GM19193 (cell line): Measurements from ENCODE around the gene HAND2.

Experiments used
- POLR2A ChIP-seq: IDR thresholded peaks from 4 replicates; pipeline ENCODE4 v1.6.1; 2011; ENCODE audit not compliant: insufficient read depth, insufficient read length; ENCODE audit errors: extremely low read depth

The HAND2 gene

DNA sequence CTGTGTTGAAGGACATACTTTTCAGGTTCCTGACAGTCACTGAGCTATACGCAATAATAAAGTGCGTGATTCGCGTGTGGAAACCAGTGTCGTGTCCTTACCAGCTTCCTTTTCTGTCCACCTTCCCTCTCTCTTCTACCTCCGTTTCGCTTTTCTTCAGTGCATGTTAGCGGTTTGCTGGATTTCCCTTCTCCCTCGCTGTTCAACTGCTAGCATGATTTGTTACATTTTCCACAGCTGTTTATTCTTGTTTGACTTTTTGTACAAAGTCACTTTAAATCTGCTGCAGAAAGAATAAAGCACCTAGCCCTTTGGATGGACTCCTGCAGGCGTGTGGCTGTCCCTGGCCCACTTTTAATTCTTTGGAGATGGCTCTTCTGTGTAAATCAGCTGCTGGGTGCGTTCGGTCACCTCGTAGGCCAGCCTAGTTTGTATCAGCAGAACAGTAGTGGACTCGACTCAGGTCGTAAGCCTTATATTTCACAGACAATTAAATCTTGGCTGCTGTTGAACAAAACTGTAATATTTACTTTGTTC, 8.9 kb upstream of the HAND2 start:
- TF ChIP-seq POLR2A, result no peak

DNA sequence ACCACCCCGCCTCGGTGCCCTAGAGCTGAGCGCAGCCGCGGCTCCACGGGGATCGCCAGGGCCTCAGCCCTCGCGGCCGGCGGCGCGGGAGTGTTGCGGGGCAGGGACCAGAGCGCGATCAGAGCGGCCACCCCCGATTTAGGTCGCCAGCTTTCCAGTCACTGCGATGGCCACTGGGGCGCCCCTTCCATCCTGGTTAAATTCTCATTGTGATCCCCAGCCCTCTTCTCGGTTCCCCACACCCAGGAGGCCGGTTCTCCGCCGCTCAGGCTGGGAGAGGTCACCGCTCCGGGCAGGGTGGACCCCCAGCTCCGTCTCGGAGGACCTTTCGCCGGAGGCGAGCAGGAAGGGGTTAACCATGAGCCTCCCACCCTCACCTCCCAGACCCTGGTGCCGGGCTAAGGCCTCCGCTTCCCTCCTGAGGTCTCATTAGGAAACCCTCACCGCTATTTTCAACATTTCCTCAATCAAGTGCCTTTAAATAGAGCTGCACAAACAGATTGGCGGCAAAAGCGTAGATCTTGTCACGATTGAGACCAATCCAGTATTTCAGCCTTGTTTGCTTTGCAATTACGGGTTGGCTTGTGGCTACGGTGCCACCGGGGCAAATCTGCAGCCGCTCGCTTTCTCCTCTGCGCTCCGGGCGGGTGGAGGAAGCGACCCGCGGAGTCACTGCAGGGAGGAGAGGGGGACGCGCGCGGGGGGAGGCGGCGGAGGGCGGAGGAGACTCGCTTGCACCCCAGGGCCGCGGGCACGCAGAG, 8.3 kb upstream of the HAND2 start:
- no peak for TF ChIP-seq POLR2A

DNA sequence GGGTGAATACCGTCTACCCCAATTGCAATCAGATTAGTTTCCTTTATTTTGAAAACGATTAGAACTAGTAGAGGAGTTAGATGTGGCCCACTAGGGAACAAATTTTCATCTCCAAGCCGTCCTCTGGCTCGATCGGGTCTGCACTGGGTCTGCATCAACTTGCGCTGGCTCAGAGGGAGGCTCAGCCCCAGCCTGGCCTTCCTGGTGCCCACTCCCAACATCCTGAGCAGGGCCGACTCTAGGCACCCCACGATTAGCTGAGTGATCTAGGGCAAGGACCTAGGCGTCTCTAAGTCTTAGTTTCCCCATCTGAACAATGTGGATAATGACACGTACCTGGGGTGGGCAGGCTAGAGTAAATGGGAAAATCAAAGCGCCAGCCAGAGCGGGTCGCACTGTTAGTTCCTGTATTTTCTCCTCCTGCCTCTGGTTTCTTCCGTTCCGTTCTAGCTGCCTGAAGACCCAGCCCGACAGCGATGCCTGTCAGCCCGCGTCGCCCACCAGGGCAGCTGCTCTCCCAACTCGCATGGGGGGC, 7.7 kb upstream of the HAND2 start:
- no peak for TF ChIP-seq POLR2A

DNA sequence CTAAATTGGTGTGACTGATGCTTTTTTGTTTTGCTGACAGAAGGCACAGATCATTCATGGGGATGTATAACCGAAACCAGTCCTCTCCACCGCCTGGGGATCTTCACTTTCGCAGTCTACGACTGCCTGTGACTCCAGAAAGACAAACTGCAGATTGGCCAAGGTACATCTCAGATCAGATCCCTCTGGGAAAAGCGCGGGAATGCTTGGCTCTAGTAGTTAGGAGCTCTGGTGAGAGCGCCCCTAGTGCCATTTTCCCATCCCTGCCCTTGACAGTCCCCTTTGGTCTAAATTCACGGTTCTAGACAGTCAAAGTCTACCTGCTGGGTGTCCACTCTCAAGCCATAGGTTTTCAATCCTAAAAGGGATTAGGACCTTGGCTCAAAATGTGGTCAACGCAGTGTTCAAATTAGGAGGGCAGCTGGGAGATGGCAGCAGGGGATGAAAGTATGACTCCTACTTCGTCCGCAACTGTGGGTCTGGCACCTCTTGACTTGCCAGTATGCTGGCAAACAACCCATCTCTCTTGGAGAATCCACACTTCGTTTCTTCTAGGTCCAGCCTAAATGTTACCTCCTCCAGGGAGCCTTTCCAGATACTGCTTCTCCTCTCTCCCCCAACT, 6.9 kb upstream of the HAND2 start:
- no peak for TF ChIP-seq POLR2A

DNA sequence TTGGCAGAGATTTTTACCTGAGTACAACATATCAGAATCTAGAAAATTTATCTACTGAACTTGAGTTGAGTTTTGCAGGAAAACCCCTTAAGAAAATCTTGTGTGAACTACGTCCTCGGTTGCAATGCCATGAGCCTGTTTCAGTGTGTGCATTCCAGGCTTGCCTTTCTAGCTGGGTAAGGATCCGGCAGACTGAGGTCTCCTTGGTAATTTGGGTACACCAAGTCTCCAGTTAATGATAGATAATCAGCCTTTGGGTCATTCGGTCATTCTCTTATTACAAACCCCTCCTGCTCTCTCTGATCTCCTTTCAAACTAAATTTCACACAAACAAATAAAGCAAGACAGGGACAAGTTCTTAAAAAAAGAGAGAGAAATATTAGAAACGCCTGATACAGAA, 5.9 kb upstream of the HAND2 start:
- TF ChIP-seq POLR2A, result no peak

DNA sequence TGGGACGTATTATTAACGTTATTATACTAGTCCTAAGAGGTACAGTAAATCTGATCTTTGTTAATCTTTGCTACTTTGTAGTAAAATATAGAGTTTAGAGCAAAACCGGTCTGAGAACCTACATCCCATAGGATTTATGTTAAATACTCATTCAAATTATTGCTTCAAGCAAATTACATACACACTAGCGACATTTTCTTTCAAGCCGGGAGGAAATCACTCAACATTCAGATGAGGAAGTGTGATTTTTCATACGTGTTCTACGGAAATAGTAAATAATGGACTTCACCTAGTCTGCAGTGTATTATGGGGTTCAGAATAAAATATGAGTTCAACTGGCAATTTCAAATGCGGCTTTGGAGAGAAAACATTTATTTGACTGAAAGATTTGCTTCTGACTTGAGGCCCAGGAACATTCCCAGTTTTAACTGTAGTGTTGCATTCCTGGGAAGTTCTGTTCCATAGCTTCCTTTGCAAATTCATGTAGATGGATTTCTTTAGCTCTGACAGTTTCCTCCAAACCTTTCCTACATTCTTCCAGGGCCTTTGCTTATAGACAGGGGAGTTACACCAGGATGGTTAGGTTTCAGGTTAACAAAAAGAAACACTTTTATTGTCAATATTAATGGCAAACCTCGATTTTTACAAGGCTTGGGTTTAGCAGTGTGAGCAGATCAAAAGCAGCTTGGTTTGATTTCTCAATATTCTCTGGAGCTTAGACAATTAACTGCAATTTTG, 5.3 kb upstream of the HAND2 start:
- no peak for TF ChIP-seq POLR2A

DNA sequence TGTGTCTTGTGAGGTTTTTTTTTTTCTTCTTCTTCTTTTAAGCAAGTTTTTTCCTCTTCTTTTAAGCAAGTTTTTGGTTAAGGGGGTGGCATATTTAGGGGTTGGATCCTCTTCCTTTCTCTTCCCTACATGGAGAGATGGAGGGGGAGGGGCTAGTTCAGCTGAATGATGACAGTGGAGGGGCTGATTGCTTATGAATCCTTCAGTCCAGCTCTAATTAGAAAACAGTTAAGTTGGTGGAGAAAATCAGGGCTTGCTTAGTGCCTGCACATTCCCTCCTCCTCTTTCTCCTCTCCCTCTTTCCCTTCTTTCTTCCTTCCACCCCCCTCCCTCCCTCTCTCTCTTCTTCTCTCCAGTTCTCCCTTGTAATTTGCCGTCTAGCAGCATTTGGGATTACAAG, 4.4 kb upstream of the HAND2 start:
- TF ChIP-seq POLR2A, result no peak

DNA sequence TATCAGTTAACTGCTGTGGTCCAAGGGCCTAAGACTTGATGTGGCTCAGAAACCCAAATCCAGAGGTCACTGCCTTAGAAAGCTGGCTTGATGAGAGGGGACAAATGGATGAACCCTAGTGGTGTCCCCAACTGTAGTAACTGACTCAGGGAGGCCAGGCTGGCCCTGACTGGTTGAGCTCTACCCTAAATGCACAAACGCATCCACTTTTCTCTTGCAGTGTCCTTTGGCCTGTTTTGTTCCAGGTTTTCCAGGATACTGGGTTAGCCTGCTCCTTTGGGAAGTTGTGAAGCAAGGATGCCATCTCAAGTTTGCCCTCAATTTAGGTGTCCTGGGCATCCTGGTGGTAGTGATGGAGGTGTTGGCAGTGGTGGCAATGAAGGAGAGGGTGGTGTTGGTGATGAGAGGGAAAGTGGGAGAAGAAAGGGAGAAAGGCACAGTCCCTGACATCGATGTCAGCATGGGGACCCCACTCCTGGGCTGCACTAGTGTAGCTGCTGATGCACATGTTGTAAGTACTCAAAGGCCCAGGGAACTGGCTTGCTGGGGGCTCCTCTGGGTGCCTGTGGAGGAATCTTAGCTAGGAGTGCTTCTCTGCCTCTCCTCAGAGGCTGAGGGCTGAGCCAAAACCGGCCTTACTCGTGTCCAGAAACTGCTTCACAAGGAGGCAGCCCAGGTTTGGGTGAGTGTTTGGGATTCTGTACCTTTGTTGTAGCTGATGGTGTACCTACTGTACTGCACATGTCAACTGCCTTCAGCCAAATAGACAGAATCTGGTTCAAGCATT, 2.9 kb upstream of the HAND2 start:
- TF ChIP-seq POLR2A, result no peak

DNA sequence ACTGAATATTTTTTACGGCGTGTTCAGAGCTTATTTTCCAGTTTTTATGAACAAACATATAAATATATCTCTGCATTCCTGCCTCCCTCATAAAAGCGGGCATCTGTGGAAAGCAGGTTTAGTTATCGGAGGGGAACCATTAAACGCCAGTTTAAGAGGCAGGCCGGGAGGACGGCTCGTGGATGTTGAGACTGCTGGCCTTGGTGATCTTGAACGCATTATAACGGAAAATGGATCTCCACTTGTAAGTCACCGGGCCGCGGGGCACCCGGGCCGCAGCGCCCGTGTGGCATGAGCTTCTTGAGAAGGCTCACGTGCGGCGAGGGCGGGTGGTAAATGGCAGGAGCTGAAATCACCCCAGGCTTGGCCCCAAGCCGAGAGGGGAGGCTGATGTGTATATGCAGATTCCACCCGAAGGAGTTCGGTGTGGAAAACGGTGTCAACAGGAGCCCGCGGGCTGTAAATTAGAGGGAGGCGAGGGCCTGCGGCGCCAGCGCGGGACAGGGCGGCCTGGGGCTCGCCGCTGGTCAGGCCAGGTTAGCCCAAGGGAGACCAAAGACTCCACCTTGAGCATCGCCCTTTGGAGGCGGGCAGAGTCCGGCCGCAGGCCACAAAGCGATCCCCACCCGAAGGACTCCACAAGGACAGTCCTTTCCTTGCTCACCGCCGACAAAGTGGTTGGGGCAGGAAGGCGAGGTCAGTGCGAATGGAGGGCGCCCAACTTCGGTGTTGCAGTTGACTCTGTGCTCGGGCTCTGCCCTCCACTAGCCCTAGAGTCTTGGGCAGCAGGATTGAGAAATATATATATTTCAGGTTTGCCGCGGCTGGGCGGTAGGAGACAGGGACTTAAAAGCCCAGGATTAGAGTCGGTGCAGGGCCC, 1.3 kb upstream of the HAND2 start:
- TF ChIP-seq POLR2A, result no peak

DNA sequence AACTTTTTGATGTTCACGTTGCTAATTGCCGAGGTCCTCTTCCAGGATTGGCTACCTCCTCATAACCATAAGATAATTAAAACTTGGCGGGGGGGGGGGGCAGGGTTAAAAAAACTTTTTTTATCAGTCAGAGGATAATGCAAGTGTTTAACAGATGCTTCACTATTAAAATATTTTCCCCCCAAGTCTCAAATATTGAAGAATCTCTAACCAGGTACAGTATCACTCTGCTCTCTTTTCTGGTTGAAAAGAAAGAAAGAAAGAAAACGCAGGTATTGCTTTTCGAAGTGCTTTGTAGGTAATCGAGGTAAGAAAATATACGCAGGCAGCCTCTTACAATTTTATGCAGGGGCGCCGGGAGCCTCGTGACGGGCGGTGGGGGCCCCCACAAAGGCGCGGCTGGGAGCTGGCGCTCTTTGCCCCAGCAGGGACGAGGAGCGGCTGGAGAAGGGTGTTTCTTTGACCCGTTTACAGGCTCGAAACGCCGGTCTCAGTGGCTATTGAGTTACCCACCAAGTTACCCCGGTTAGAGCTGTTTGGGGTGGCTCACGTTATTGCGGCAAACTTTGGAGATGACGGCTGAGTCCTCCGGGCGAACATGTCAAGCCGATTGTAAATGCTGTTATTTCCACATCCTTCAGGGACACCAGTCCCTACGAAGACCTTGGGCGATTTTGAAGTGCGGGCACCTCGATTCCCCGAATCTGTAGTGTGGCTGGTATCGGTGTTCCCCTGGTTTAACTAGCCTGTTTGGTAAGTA, 477 bp upstream of the HAND2 start:
- TF ChIP-seq POLR2A, result no peak

DNA sequence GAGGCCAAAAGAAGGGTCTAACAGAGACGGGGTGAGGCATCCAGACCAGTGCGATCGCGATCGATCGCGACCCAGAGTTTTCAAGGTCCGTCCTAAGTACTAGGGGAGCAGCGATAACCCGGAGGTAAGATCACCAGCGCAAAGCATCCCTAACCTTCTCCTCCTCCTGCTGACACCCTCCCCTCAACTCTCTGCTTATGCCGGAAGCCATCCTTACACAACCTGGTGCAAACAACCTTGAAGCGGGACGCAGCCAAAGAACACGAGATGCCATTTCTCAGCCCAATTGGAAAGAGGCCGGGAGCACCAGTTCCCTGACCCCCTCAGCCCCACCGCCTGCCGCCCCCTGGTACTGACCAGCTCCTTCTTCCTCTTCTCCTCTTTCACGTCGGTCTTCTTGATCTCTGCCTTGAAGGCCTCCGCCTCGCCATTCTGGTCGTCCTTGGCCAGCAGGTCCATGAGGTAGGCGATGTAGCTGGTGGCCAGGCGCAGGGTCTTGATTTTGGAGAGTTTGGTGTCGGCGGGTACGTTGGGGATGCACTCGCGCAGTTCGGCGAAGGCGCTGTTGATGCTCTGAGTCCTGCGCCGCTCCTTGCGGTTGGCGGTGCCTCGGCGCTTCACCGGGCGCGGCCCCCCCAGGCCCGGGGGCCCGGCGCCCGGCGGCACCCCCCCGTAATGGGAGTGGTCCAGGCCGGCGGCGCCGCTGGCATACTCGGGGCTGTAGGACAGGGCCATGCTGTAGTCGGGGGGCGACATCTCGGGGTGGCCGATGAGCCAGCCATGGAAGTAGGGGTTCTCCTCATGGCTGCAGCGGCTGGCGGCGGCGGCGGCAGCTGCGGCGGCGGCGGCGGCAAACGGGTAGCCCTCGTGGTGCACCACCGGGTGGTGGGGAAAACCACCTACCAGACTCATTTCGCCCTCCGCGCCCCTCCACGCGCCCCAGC, 1.4 kb downstream of the HAND2 start:
- no peak for TF ChIP-seq POLR2A

DNA sequence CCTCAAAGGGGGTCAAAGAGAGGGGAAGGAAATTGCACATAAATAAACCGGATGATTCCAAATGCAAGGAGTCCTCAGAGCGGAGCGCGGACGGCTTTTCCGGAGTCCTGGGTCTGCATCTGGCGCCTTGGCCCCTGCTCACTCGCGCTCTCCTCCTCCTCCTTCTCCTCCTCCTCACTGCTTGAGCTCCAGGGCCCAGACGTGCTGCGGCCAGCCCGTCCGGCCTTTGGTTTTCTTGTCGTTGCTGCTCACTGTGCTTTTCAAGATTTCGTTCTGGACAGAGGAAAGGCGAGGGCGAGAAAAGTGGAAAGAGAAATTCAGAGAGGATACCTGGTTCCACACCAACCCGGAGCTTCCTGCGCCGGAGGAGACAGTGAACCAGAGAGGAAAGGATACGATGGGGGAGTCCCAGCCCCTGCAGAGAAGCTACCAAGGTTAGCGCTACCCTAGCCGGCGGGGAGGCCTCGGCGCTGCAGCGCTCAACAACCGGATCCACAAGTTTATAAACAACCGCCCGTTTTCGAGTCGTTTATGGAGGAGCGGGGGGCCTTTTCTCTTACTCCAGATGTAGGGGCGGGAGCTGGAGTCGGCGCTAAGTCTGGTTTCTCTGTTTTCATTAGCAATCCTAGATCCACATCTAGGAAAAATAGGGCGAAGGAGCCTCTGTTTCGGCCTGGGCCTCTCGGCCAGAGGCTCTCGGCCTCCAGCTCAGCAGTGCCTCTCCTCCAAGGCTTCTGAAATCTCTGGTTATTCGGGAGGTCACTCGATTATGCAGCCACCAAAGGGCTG, 2.7 kb downstream of the HAND2 start:
- TF ChIP-seq POLR2A, result no peak

DNA sequence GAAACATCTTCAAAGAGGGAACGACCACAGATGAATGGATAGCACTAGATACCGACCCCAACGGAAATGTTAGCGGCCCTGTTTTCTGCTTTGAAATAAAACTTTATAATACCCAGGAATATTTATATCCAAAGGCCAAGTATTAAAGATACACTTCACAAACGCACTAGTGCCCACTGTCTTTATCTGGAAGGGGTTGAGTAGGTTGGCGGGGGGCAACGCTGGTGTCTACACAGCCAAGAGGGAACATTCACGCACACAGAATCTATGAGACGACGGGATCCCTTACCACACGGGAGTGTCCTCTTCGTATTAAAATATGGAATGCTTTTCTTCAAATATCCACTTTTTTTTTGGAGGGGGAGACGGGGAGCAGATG, 3.3 kb downstream of the HAND2 start:
- no peak for TF ChIP-seq POLR2A
